Measurements from ENCODE around the gene ATP13A3. TPM values are rescaled to one million over a fixed set of nuclear protein-coding genes. Genes with fewer than 3 reads are reported as not detected.

The ATP13A3 gene
- total RNA-seq, 1 donor from 2014 or later: 146 TPM

GRCh38 chr3:194397757-194398312 is 89.0 kb downstream of the ATP13A3 start:
- no peak for DNase-seq (ENCODE audit: low spot score in 2 of 2)
- no peak for FAIRE-seq

GRCh38 chr3:194396859-194397756 is 89.7 kb downstream of the ATP13A3 start:
- DNase-seq (ENCODE audit: low spot score in 2 of 2) (no peak), FAIRE-seq (no peak)

- FAIRE-seq (no peak), DNase-seq (ENCODE audit: low spot score in 2 of 2) (no peak)
These were observed 90.3 kb downstream of the ATP13A3 start for GRCh38 chr3:194396539-194396858.

GRCh38 chr3:194395778-194396538 is 90.8 kb downstream of the ATP13A3 start:
- FAIRE-seq (no peak), DNase-seq (ENCODE audit: low spot score in 2 of 2) (no peak)

- DNase-seq (ENCODE audit: low spot score in 2 of 2) (no peak), FAIRE-seq (no peak)
These were observed 91.6 kb downstream of the ATP13A3 start for GRCh38 chr3:194395212-194395611.

GRCh38 chr3:194392576-194392975 is 94.2 kb downstream of the ATP13A3 start:
- DNase-seq (ENCODE audit: low spot score in 2 of 2): no peak

DNA sequence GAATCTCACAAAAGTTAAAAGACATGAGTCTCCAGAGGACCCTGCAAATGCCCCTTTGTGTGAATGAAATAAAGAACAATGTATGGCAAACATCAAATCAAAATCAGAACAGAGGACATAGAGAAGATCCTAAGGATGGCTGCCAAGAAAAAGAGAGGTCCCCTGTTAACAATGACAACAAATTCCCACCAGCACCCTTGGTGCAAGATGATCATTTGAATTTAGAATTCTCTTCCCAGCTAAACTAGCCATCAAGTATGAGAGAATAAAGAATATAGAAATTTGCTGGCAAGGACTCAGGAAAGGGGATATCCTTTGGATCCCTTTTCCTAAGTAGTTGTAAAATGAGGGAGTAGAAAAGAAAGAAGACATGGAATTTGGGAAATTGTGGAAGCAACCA is 96.0 kb downstream of the ATP13A3 start:
- DNase-seq (ENCODE audit: low spot score in 2 of 2) (no peak), FAIRE-seq (no peak)

More at GRCh38 chr3:194392576-194392975, 94.2 kb downstream of the ATP13A3 start:
- no peak for FAIRE-seq

DNA sequence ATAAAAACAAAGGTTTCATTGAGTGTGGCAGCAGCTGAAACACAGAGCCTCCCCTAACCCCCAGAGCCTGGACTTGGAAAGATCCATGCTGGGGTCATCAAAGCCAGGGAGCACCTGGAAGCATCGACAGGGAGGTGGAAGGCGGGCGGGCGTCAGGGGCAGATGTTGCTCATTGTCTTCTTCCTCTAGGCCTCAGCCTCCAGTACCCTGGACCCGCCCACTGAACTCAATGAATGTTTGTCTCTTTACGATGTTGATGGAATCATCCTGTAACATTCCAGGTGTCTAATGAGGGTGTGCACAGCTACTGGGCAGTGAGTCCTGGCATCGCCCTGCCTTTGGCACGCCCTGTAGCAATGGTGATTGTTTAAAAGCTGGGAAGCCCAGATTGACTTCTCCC is 97.5 kb downstream of the ATP13A3 start:
- DNase-seq (ENCODE audit: low spot score in 2 of 2): no peak
- FAIRE-seq: no peak

- DNase-seq (ENCODE audit: low spot score in 2 of 2) (no peak), FAIRE-seq (no peak)
These were observed 98.8 kb downstream of the ATP13A3 start for GRCh38 chr3:194387926-194388418.

GRCh38 chr3:194387276-194387675 is 99.5 kb downstream of the ATP13A3 start:
- FAIRE-seq: no peak
- DNase-seq (ENCODE audit: low spot score in 2 of 2): no peak

- FAIRE-seq (no peak), DNase-seq (ENCODE audit: low spot score in 2 of 2) (no peak)
These were observed 100.2 kb downstream of the ATP13A3 start for GRCh38 chr3:194386648-194387047.

DNA sequence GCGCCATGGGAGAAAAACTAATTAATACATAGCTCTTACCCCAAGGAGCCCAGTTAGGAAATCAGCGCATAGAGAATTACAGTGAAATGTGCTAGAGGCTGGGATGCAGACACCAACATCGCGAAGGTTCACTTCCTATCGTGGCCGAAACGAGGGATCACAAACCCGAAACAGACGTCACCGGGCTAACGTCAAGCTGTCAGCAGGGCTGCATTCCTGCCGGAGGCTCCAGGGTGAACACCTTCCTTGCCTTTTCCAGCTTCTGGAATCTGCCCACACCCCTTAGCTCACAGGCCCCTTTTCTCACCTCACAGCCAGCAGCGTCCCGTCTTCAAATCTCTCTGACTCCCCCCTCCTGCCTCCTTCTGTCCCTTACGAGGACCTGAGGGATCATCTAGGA is 100.7 kb downstream of the ATP13A3 start:
- DNase-seq (ENCODE audit: low spot score in 2 of 2) (no peak), FAIRE-seq (no peak)

DNA sequence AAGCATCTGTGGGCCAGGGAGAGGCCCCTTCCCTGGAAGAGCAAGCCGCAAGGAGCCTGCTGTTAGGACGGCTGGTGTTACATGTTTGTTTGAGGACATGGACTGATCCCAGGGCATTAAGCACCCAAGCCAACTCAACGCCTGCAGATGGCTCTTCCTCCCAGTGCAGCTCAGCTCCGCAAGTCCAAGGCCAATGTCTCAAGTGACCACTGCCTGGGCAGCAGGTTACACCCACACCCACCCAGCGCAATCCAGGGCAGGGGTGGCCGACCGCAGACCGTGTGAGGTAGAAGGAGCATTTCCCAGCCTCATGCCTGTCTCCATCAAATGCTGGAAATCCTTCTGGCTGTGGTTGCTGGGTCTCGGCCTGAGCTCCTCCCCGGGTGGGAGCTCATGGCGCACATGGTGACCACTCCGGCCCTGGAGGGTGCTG is 102.2 kb downstream of the ATP13A3 start:
- FAIRE-seq (no peak), DNase-seq (ENCODE audit: low spot score in 2 of 2) (no peak)

DNA sequence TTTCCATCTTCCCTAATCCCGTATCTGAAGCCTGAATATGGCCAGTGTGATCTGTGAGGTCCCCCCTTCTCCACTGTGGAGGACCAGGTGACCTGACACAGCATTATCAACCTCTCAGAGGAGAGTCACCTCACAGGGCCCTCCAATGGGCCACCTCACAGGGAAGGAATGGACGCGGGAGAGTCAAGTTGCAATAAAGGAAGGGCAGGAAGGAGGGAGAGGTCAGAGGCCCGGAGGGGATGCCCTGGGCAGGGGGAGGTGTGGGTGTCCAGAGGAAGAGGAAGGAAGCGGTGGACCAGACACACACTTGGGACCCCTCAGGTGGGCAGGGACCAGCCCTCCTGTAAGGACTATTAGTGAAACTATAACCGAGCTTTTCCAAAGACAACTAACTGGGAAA is 102.6 kb downstream of the ATP13A3 start:
- FAIRE-seq (no peak), DNase-seq (ENCODE audit: low spot score in 2 of 2) (no peak)

DNA sequence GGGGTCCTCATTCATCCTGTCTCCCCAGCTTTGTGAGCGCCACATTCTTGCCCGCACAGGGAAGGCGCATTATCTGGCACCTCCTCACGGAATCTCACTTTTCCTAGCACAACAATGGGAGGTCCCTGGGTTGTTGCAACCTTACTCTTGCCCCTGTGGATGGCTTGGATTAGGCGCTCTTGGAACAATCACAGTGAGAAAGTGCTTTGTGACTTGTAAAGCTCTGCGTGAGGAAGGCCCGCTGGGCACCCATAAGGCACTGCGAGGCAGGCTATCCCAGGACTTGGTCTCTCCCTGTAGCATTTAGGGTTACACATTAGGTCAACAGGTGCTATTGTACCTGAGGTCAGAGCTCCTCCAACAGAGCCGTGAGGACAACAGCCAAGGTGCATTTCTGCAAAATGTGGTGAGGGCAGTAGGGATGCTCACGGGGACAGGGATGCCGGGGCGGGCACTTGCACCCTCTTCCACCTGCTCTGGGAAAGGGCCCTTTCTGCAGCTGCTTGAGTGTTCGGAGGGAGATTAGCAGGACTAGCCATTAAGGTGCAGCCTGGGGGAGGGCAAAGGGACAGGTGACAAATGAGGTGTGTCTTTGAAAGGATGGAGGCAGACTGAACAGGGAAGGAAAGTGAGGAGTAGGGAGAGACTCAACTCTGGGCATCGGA is 103.4 kb downstream of the ATP13A3 start:
- DNase-seq (ENCODE audit: low spot score in 2 of 2) (no peak), FAIRE-seq (no peak)

- FAIRE-seq: no peak
These were observed 103.9 kb downstream of the ATP13A3 start for GRCh38 chr3:194382892-194383223.

GRCh38 chr3:194382196-194382891 is 104.5 kb downstream of the ATP13A3 start:
- FAIRE-seq (no peak), DNase-seq (ENCODE audit: low spot score in 2 of 2) (no peak)

More at GRCh38 chr3:194382892-194383223, 103.9 kb downstream of the ATP13A3 start:
- DNase-seq (ENCODE audit: low spot score in 2 of 2): no peak

DNA sequence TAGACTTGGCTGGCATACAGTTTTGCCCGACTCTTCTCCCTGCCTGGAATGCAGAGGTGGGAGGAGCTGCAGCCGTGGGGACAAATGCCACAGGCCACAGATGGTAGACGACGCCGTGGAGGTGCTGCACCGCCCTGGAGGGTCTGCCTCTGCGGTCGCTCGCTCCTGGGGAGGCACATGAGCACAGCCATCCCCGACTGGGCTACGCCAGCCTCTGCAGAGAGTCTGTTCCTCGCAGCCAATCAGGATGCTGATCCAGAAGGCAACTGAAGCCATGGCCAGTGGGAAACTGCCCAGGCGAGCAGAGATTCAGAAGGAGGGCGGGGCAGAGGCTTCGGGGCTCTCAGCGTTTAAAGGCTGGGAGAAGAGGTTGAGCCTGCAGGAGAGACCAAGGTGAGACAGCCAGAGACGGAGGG is 105.3 kb downstream of the ATP13A3 start:
- FAIRE-seq: no peak

DNA sequence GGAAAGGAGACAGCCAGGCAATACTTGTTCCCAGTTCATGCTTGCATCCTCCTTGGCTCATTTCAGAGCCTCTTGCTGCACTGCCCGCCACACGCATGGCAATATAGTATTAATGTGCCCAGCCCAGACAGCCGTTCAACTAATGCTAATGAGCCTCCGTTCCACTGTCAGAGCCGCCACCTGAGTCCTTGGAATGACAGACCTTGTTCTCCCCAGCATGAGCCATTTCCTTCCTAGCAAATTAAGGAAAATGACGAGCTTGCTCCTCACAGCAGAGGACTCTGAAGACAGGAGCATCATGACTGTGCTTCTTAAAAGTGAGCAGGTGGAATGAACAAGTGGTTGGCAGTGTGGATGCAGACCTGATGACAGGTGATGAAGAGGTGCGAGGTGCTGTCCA is 106.5 kb downstream of the ATP13A3 start:
- DNase-seq (ENCODE audit: low spot score in 2 of 2) (no peak), FAIRE-seq (no peak)

More for the DNA sequence above, 105.3 kb downstream of the ATP13A3 start:
- no peak for DNase-seq (ENCODE audit: low spot score in 2 of 2)

DNA sequence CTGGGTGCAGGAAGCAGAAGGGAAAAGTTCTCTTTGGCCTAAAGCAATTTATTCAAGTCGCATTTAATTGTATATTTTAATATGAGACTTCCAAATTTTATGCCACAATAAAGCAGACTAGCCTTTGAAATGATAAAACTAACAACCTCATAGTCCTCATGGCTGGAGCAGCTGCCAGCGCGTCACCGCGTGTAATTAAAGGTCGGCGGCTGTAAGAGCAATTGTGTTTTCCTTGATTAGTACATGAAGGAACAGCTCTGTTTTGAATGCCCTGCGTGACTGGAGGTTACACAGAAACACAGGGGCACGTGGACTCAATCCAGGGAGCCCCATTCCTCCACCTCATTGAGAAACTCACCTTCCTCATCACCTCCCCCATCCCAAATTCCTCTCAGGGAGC is 107.2 kb downstream of the ATP13A3 start:
- DNase-seq (ENCODE audit: low spot score in 2 of 2) (no peak), FAIRE-seq (no peak)

Data from frontal cortex (tissue), 4 donors.